Measurements from ENCODE around the gene PEF1.

The PEF1 gene

DNA sequence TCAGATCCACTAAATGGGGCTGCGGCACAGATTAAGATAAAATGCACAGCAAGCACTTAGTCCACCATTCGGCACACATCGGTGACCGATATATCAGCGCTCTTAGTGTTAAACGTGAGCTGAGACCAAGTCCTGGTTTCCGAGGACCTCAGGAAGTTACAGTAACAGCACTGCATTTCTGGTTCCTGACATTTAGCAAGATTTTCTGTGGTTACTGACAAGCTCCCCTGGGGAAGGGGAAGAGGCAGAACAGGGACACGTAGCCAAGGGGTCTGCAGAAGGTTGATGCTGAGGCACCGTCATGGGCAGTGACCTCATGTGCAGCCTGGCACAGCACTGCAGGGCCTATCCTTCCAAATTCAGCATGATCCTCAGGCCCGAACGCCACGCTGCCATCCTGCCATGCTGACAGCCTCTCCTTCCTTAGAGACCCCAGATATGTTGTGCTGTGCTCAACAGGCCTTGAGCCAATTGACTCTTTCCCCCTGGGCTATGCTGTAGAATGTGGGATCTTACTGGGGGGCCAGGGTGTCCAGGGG, 13.4 kb upstream of the PEF1 start:
- DNase-seq (ENCODE audit: low read depth, low spot score), result no peak
- no peak overlapping the region for H3K4me3 ChIP-seq (ENCODE audit: low read length)

GRCh38 chr1:31657020-31657804, 12.5 kb upstream of the PEF1 start:
- no peak overlapping the region for H3K4me3 ChIP-seq (ENCODE audit: low read length)
- no peak for DNase-seq (ENCODE audit: low read depth, low spot score)

GRCh38 chr1:31655756-31656155, 11.1 kb upstream of the PEF1 start:
- no peak for DNase-seq (ENCODE audit: low read depth, low spot score)
- no peak overlapping the region for H3K4me3 ChIP-seq (ENCODE audit: low read length)

- no peak overlapping the region for H3K4me3 ChIP-seq (ENCODE audit: low read length)
- no peak for DNase-seq (ENCODE audit: low read depth, low spot score)
These were observed 10.4 kb upstream of the PEF1 start for GRCh38 chr1:31655104-31655503.

DNA sequence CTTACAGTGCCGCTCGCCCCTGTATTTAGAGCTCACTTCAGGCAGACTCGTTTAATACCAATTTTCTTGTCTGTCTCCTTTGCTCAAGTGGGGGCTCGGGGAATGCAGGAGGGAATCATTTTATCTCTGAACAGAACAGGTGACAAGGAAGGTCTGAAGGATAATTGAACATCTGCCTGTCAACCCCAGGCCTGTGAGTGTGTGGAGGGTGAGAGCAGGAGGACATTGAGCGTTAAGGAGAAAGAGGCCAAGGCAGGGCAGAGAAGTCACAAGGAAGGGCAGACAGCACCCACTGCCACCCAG, 9.7 kb upstream of the PEF1 start:
- DNase-seq (ENCODE audit: low read depth, low spot score), result no peak
- no peak overlapping the region for H3K4me3 ChIP-seq (ENCODE audit: low read length)

GRCh38 chr1:31653717-31654473, 9.2 kb upstream of the PEF1 start:
- H3K4me3 ChIP-seq (ENCODE audit: low read length), result no peak overlapping the region
- no peak for DNase-seq (ENCODE audit: low read depth, low spot score)

- no peak for DNase-seq (ENCODE audit: low read depth, low spot score)
These were observed 8.3 kb upstream of the PEF1 start for GRCh38 chr1:31652891-31653499.

GRCh38 chr1:31651766-31652165, 7.1 kb upstream of the PEF1 start:
- H3K4me3 ChIP-seq (ENCODE audit: low read length), result no peak overlapping the region
- no peak for DNase-seq (ENCODE audit: low read depth, low spot score)

More at GRCh38 chr1:31652891-31653499, 8.3 kb upstream of the PEF1 start:
- H3K4me3 ChIP-seq (ENCODE audit: low read length), result no peak overlapping the region

DNA sequence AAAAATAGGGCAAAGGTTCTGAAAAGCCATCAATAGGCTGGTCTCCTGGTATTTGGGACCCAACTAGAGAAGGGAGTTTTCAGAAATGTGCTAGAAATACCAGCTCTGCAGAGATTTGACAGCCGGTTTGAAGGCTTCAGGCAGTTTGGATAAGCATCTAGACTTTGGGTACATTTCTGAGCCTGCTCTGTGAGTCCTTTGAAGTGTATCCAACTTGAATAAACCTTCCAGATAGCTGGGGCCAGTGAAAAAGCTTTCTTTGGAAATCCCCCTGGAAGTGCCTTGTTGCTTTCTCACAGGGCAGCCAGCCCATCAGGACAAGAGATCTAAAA, 6.4 kb upstream of the PEF1 start:
- DNase-seq (ENCODE audit: low read depth, low spot score), result no peak
- no peak overlapping the region for H3K4me3 ChIP-seq (ENCODE audit: low read length)

DNA sequence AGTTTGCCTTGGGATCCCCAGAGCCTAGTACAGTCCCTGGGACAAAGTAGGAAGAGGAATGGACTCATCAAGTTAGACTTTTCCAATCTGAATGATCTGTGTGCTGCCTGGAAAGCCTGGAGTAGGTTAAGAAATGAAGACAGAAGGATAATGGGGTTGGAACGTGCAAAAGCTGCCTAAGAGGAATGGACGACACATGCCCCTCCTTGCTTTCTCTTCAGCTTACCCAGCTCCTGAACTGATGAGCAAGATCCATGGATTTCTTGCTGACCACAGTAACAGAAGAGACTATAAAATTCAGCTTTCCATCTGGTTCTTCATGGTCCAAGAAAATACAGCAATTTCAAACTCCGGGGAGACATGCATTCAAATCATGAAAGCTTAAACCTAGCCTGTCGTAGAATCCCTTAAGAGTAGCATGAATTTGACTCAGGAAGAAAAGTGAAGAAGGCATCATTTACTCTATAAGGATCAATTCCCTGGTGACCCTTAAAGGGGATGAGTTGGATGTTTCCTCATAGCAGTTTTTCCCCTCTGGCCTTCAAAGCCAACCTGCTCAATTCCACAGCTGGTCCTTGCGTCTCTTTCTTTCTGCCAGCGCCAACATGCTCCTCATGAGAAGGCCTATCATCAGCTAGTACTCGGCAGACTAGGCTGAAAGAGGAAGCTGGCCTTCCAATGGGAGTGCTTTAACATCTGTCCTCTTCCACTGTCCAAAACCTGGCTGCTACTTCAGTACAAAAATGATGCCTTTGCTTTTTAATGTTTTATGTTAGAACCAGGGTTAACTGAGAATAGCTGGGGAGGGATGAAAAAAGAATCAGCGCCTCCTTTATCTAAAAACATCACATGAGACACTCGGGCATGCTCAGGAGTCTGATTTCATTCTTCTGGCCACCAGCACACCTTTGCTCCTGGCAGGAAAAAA, 5.7 kb upstream of the PEF1 start:
- no peak overlapping the region for H3K4me3 ChIP-seq (ENCODE audit: low read length)
- no peak for DNase-seq (ENCODE audit: low read depth, low spot score)

DNA sequence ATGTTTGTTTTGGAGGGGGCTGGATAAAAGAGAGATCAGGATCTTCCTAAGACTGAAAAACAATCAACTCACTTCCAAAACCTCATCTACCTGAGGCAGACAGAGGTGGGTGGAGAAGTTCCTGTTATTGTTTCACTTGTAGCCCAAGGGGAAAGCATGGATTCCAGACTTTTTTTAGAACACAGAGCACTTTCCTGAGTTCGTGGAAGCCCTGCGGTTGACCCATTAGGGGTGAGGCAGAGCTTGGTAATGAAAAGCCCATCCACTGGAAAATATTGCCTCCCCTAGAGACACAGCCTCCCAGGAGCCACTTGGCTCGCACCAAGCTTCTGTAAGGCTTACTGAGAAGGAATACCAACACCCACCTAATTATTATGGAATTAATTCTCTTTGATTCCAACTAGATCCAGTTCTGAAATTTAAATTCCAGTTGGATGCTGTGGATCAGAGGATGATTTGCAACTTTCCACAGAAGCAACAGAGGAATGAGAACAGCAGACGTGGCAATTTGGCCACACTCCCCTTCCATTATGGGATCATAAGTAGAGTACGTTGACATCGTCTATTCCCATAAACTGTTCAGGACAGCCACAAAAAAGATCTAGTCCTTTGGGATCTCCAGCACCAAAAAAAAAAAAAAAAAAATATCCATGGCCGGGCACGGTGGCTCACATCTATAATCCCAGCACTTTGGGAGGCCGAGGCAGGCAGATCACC, 4.1 kb upstream of the PEF1 start:
- no peak for DNase-seq (ENCODE audit: low read depth, low spot score)
- H3K4me3 ChIP-seq (ENCODE audit: low read length), result no peak overlapping the region

GRCh38 chr1:31648190-31648589, 3.5 kb upstream of the PEF1 start:
- H3K4me3 ChIP-seq (ENCODE audit: low read length), result no peak overlapping the region
- no peak for DNase-seq (ENCODE audit: low read depth, low spot score)

DNA sequence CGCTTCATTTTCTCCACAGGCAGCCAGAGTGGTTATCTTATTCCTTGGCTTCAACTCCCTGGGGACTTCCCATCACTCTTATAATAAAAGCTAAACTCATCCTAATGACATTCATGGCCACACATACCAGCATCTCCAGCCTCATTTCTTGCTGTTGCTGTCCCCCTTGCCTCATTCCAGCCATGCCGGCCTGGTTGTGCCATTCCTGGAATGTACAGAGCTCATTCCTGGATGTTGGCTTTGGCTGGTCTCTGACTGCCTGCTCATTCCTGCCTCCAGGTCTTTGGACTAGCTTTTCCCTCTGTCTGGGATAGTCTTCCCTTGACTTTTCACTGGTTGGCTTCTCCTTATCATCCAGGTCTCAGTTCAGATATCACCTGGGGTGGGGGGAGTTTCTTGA, 2.4 kb upstream of the PEF1 start:
- DNase-seq (ENCODE audit: low read depth, low spot score), result no peak
- no peak overlapping the region for H3K4me3 ChIP-seq (ENCODE audit: low read length)

DNA sequence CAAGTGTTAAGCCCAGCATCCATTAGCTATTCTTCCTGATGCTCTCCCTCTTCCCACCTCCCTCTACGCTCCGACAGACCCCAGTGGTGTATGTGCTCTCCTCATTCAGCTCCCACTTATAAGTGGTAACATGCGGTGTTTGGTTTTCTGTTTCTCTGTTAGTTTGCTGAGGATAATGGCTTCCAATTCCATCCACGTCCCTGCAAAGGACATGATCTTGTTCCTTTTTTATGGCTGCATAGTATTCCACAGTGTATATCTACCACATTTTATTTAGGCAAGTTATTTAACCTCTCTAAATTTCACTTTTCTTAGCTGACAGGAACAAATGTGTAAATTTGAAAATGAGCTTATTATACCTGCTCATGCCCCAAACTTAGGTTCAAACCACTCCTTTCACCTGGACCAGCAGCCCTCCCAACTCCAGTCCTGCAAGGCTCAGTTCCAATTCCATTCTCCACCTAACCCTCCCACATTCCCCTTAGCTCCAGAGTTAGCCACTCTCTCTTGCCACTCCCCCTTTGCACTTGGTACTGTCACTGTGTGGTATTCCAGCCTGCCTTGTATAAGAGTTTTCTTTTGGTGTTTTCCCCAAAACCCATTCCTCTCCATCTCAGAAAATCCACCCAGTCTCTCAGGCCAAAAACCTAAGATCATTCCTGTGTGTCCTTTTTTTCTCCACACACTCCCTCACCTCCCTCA, 1.7 kb upstream of the PEF1 start:
- no peak overlapping the region for H3K4me3 ChIP-seq (ENCODE audit: low read length)
- DNase-seq (ENCODE audit: low read depth, low spot score), result no peak

GRCh38 chr1:31645274-31645568, 545 bp upstream of the PEF1 start:
- no peak for DNase-seq (ENCODE audit: low read depth, low spot score)
- peak overlapping the region; percentile 82 for H3K4me3 ChIP-seq (ENCODE audit: low read length)

DNA sequence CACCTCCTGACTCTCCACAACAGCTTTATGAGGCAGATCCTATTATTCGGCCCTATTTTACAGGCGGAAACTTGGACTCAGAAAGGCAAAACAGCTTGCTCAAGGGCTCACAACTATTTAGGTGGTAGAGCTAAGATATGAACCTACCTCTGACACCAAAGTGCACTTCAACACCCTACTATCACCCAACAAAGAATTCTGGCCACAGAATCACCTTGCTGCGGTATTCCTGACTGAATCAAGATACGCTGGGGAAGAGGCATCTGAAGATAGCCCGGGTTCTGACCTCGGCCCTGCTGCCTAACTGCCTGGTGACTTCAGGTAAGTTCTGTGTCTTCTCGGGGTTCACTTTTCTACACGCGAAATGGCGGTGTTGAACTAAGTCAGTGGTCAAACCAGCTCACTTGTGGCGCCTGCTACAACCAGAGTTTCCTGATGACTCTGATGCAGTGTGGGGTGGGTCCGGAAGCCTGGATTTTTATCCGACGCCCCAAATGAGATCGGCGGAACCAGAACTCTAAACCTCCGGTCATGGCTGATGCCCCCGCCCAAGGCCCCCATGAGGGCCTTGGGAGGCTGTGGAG, 608 bp downstream of the PEF1 start:
- no peak for DNase-seq (ENCODE audit: low read depth, low spot score)

DNA sequence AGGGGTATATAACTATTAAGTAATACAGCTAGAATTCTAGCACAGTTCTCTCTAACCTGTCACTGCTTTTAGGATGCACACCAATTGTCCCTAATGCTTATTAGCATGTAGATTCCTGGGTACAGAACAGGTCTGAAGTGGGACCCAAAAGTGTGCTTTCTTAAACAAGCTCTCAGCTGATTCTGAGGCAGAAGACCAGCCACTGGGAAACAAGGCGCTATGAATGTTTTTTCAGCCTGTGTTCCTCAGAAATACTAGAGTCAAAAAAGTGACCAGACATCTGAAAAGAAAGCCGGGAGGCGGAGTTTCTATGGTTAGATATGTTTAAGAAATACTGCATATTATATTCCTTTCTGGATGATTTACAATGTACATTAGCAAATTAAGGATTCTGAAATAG, 1.8 kb downstream of the PEF1 start:
- no peak for DNase-seq (ENCODE audit: low read depth, low spot score)
- no peak overlapping the region for H3K4me3 ChIP-seq (ENCODE audit: low read length)

More for the DNA sequence above, 608 bp downstream of the PEF1 start:
- H3K4me3 ChIP-seq (ENCODE audit: low read length), result peak overlapping the region; percentile 82

DNA sequence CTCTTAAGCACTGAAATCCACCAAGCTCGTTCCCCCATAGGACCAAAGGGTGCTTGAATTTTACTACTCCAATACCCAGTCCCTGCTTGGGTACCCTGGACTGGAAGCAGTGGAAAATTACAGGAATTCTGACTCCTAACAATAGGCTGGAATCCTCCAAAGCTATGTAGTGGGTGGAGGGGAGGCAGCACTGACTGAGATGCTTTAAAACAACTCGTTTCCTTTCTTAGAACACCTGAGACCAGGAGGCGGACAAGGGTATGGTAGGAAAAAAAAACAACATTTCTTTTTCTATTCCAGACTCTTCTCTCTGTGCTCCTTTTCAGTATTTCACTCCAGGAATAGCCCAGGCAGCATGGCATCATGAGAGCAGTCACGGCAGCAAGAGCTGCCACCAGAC, 2.3 kb downstream of the PEF1 start:
- no peak overlapping the region for H3K4me3 ChIP-seq (ENCODE audit: low read length)
- no peak for DNase-seq (ENCODE audit: low read depth, low spot score)
